B cell (primary cell): ENCODE results near the gene TTLL5. TPM values are rescaled to one million over a fixed set of nuclear protein-coding genes. Genes with fewer than 3 reads are reported as not detected.

Experiments used
- ATAC-seq: fragments of 200-7000 bp; cut with Tn5 transposase; one replicate; pipeline ENCODE4 v1.10.0; 2021; ENCODE audit warnings: low read depth, mild to moderate bottlenecking, moderate number of reproducible peaks, moderate library complexity
- CTCF ChIA-PET: fragments of 350-600 bp; sonication (Branson Sonifier 250); formaldehyde crosslinking; loops from one replicate; lab custom pipeline; 2021; ENCODE audit warnings: antibody characterized with exemption, inconsistent platforms; lab: Charles Lee
- POLR2A ChIA-PET: fragments of 350-600 bp; sonication (Branson Sonifier 250); formaldehyde crosslinking; loops from one replicate; lab custom pipeline; 2021; ENCODE audit warnings: antibody characterized with exemption; lab: Charles Lee
- DNase-seq: peaks from one replicate; pipeline ENCODE4 v3.0.0; 2013
- H2AFZ ChIP-seq: 2 replicates; pipeline ENCODE4 v1.6.1; 2012; ENCODE audit warnings: mild to moderate bottlenecking, low read depth, low read length; ENCODE audit not compliant: insufficient read depth, poor library complexity, severe bottlenecking
- H3K27ac ChIP-seq, 2 donors: 1 replicate in 1 of 2; 2 replicates in 1 of 2; pipeline ENCODE4 v1.5.1; 2012 to 2013; ENCODE audit warnings: low read length in 2 of 2, mild to moderate bottlenecking in 2 of 2, moderate library complexity in 1 of 2
- H3K27me3 ChIP-seq, 4 experiments: fragments of 200-600 bp in 1 of 4; sonication (generic) in 1 of 4; replicated peaks in 1 of 4; 1 replicate in 2 of 4; 2 replicates in 2 of 4; pipeline versions ENCODE4 v1.6.1 to v1.7.0; 2013 to 2016; ENCODE audit warnings: low read length in 3 of 4, mild to moderate bottlenecking in 2 of 4, mixed read lengths in 1 of 4, moderate library complexity in 1 of 4; ENCODE audit not compliant: insufficient read depth in 4 of 4, control insufficient read depth in 3 of 4; ENCODE audit errors: control extremely low read depth in 1 of 4
- H3K36me3 ChIP-seq, 2 experiments: replicated peaks in 1 of 2; 1 replicate in 1 of 2; 2 replicates in 1 of 2; pipeline versions ENCODE4 v1.6.1 to v1.7.1; 2013; ENCODE audit warnings: low read length in 1 of 2; ENCODE audit not compliant: insufficient read depth in 2 of 2, control insufficient read depth in 1 of 2; ENCODE audit errors: control extremely low read depth in 1 of 2, extremely low read depth in 1 of 2
- H3K4me1 ChIP-seq, 2 donors: fragments of 200-600 bp in 1 of 2; sonication (generic) in 1 of 2; 1 replicate in 1 of 2; 2 replicates in 1 of 2; pipeline versions ENCODE4 v1.5.1 to v1.6.1; 2013 to 2017; ENCODE audit warnings: low read length in 2 of 2; ENCODE audit not compliant: control insufficient read depth in 2 of 2, insufficient read depth in 2 of 2
- H3K4me2 ChIP-seq: replicated peaks from 2 replicates; pipeline ENCODE3; 2012; ENCODE audit warnings: mild to moderate bottlenecking, low read depth, low read length; ENCODE audit not compliant: poor library complexity, severe bottlenecking
- H3K4me3 ChIP-seq, 5 experiments: fragments of 200-600 bp in 1 of 5; sonication (generic) in 1 of 5; 1 replicate in 3 of 5; 2 replicates in 2 of 5; pipeline versions ENCODE4 v1.5.1 to v1.7.0; 2011 to 2016; ENCODE audit warnings: low read length in 4 of 5, mild to moderate bottlenecking in 4 of 5, low read depth in 2 of 5, control low read depth in 1 of 5, moderate library complexity in 1 of 5; ENCODE audit not compliant: insufficient read depth in 1 of 5; ENCODE audit errors: control extremely low read depth in 1 of 5, extremely low read depth in 1 of 5
- H3K79me2 ChIP-seq: fragments of 200-600 bp; sonication (generic); one replicate; pipeline ENCODE4 v1.6.0; 2016; ENCODE audit warnings: low read length; ENCODE audit not compliant: control insufficient read depth, insufficient read depth
- H3K9ac ChIP-seq: fragments of 200-600 bp; sonication (generic); 2 replicates; pipeline ENCODE4 v1.6.1; 2017; ENCODE audit warnings: mild to moderate bottlenecking, low read length, moderate library complexity
- H3K9me3 ChIP-seq, 3 donors: one replicate each; pipeline versions ENCODE4 v1.6.1 to v1.7.1; 2013; ENCODE audit warnings: low read length in 2 of 3; ENCODE audit not compliant: control insufficient read depth in 2 of 3, insufficient read depth in 1 of 3; ENCODE audit errors: control extremely low read depth in 1 of 3
- H4K20me1 ChIP-seq: 2 replicates; pipeline ENCODE4 v1.6.0; 2012; ENCODE audit warnings: mild to moderate bottlenecking, low read length; ENCODE audit not compliant: insufficient read depth, control insufficient read depth, poor library complexity, severe bottlenecking
- H3K27ac Mint-ChIP-seq: one replicate; pipeline ENCODE4 v1.8.0; 2021; ENCODE audit warnings: mixed read lengths
- H3K27me3 Mint-ChIP-seq: one replicate; pipeline ENCODE4 v1.8.0; 2021; ENCODE audit warnings: mixed read lengths
- H3K4me1 Mint-ChIP-seq: one replicate; pipeline ENCODE4 v1.8.0; 2021; ENCODE audit warnings: mixed read lengths
- H3K4me3 Mint-ChIP-seq: one replicate; pipeline ENCODE4 v1.8.0; 2021; ENCODE audit warnings: mixed read lengths
- H3K9me3 Mint-ChIP-seq: one replicate; pipeline ENCODE4 v1.8.0; 2022; ENCODE audit warnings: mixed read lengths; ENCODE audit not compliant: insufficient read depth
- EZH2 ChIP-seq: IDR thresholded peaks from 2 replicates; pipeline ENCODE4 v1.6.1; 2012; ENCODE audit warnings: borderline replicate concordance, low read depth, mild to moderate bottlenecking, moderate library complexity, low read length; ENCODE audit not compliant: insufficient read depth, poor library complexity, severe bottlenecking
- WGBS: methylation state at CpG from one replicate; pipeline ENCODE4 v1.1.5; 2013; ENCODE audit warnings: missing lambda C conversion rate; ENCODE audit not compliant: insufficient coverage; 5-methylcytosine and 5-hydroxymethylcytosine counted together
- intact Hi-C: fragments of 100-400 bp; cut with micrococcal nuclease; formaldehyde crosslinking; loops from one replicate; pipeline ENCODE4 v1.10.0; 2022
- polyA plus RNA-seq: library from polyadenylated mRNA; depleted of rRNA; stranded (reverse); fragments of >200 nt; gene quantifications from 2 replicates; pipeline ENCODE4 v1.2.3, GENCODE V29; 2012
- total RNA-seq, 2 donors: library from RNA; stranded (reverse); fragments of 120-200 nt in 1 of 2; gene quantifications; 1 replicate in 1 of 2; 2 replicates in 1 of 2; pipeline versions ENCODE4 v1.2.3 to v1.2.4, GENCODE V29; 2013 to 2022
- TF ChIP-seq, protein P1 (sequence below): fragments of 200-600 bp; IDR thresholded peaks from one replicate; pipeline ENCODE4 v1.8.0; 2022; ENCODE audit warnings: antibody characterized with exemption, mild to moderate bottlenecking

TTLL5 gene
- total and polyA plus RNA-seq, 2 donors (not counting 1 experiment from before 2014, with no cell fraction given) = 10.9 to 50.9 TPM

DNA sequence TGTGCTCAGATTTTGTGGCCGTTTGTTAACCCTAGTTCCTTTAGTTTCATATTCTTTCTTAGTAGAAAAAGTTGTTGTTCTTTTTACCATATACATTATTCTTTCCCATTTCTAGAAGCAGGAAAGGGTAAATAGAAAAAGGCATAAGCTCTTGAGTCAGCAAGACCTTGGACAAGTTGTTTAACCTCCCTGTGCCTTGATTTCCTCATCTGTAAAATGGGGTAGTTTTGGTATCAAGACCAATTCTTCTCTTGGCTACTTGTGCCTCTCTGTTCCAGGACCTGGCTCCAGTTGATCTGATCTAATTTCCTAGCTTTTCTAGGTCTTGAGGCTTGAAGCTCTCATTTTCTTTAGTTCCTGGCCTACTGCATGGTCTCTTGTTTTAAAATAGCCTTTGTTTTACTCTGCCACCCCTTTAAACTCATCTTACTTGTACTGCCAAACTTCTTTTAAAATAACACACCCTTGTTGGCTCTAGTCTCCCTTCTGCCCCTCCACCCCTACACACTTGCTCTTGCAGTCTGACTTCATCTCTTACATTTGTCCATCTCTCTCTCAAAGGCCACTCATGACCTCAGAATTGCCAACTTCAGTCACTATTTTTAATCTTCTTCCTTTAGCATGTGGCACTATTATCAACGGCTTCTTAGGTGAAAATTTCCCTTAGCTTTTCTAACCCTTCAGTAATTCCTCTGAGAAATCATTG is 143.7 kb downstream of the TTLL5 start:
- no peak for TF ChIP-seq EZH2
- TF ChIP-seq, protein P1, sequence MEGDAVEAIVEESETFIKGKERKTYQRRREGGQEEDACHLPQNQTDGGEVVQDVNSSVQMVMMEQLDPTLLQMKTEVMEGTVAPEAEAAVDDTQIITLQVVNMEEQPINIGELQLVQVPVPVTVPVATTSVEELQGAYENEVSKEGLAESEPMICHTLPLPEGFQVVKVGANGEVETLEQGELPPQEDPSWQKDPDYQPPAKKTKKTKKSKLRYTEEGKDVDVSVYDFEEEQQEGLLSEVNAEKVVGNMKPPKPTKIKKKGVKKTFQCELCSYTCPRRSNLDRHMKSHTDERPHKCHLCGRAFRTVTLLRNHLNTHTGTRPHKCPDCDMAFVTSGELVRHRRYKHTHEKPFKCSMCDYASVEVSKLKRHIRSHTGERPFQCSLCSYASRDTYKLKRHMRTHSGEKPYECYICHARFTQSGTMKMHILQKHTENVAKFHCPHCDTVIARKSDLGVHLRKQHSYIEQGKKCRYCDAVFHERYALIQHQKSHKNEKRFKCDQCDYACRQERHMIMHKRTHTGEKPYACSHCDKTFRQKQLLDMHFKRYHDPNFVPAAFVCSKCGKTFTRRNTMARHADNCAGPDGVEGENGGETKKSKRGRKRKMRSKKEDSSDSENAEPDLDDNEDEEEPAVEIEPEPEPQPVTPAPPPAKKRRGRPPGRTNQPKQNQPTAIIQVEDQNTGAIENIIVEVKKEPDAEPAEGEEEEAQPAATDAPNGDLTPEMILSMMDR = no peak
- no peaks in the 10 kb centered on the region for H4K20me1 ChIP-seq
- no peak overlapping the region for H3K27ac ChIP-seq
- H3K4me1 Mint-ChIP-seq = no peaks in the 10 kb centered on the region
- H2AFZ ChIP-seq = no peak overlapping the region
- intact Hi-C loops = no loop called here
- peaks cover 0 to 6% (median 5%) of the 10 kb centered on the region in 3 donors for H3K9me3 ChIP-seq
- no peak overlapping the region for H3K4me3 ChIP-seq
- 100% methylated on average over 1 of the region's 2 CpGs for WGBS
- DNase-seq (no peak), ATAC-seq (no peak)
- no peaks in the 10 kb centered on the region for H3K4me1 ChIP-seq
- H3K27ac Mint-ChIP-seq = no peak overlapping the region
- no peaks in the 10 kb centered on the region for H3K27me3 ChIP-seq
- no peak overlapping the region for H3K4me3 Mint-ChIP-seq
- H3K36me3 ChIP-seq = peaks cover under 1 to 1% of the 10 kb centered on the region in 2 experiments
- no peak overlapping the region for H3K9ac ChIP-seq
- H3K79me2 ChIP-seq = no peaks in the 10 kb centered on the region
- ChIA-PET POLR2A (no interaction called here), CTCF (no interaction called here)
- H3K27me3 Mint-ChIP-seq = no peaks in the 10 kb centered on the region
- H3K4me2 ChIP-seq = no peak overlapping the region
- H3K9me3 Mint-ChIP-seq = peaks cover 2% of the 10 kb centered on the region

DNA sequence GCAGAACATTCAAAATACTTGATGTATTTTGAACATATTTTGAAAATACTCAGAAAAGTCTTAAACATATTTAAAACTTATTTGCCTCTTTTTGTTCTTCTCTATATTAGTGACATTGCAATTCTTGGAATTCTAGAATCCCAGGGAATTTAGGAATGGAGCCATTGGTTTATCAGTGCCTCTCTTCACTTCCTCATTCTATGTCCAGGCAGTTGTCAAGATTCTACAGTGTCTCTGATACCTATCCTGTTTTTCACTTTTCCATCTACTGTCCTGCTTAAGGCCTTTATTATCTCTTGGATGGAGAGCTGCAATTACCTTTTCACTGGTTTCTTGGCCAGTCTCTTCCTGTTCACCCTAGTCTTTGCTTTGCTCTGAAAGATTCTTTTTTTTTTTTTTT is 144.6 kb downstream of the TTLL5 start:
- POLR2A ChIA-PET = no interaction called here
- DNase-seq = no peak
- Histone ChIP-seq H3K27me3 (no peaks in the 10 kb centered on the region), H2AFZ (no peak overlapping the region), H3K4me2 (no peak overlapping the region), H3K27ac (no peak overlapping the region), H3K9me3 (peaks cover 0 to 3% (median 0%) of the 10 kb centered on the region in 3 donors), H3K36me3 (no peaks in the 10 kb centered on the region), H3K4me3 (no peak overlapping the region), H3K4me1 (no peaks in the 10 kb centered on the region), H3K79me2 (no peaks in the 10 kb centered on the region), H3K9ac (no peak overlapping the region), H4K20me1 (no peaks in the 10 kb centered on the region)
- intact Hi-C loops = no loop called here
- Mint-ChIP-seq H3K27ac (no peak overlapping the region), H3K27me3 (no peaks in the 10 kb centered on the region), H3K4me3 (no peak overlapping the region), H3K9me3 (no peaks in the 10 kb centered on the region), H3K4me1 (no peaks in the 10 kb centered on the region)
- no peak for TF ChIP-seq EZH2
- TF ChIP-seq, protein P1 = no peak
- CTCF ChIA-PET = no interaction called here
- no peak for ATAC-seq
